Measurements from ENCODE around the gene ARV1.
"Not testable (repeated sequence)": the region's sequence is repeated elsewhere in the genome, so short reads cannot be mapped to it uniquely, and the experiment has no call there.

Gene ARV1

DNA sequence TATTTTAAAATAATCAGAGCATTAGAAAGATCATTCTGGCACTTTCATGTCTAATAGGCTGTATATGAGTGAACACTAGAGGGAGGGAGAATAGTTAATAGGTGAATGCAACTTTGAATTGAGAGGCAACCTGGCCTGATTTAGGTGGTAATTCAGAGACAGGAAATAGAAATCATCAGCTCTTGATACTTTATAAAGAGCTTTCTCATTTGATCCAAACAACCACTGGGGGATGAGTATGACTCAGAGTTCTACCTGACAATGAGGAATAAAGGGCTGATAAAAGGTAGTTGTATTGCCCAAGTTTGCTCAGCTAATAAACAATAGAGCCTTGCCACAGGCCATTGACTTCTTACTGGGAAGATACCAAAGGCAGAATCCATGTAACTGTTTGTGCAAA is 66.4 kb downstream of the ARV1 start:
- DNase-seq: no peak

DNA sequence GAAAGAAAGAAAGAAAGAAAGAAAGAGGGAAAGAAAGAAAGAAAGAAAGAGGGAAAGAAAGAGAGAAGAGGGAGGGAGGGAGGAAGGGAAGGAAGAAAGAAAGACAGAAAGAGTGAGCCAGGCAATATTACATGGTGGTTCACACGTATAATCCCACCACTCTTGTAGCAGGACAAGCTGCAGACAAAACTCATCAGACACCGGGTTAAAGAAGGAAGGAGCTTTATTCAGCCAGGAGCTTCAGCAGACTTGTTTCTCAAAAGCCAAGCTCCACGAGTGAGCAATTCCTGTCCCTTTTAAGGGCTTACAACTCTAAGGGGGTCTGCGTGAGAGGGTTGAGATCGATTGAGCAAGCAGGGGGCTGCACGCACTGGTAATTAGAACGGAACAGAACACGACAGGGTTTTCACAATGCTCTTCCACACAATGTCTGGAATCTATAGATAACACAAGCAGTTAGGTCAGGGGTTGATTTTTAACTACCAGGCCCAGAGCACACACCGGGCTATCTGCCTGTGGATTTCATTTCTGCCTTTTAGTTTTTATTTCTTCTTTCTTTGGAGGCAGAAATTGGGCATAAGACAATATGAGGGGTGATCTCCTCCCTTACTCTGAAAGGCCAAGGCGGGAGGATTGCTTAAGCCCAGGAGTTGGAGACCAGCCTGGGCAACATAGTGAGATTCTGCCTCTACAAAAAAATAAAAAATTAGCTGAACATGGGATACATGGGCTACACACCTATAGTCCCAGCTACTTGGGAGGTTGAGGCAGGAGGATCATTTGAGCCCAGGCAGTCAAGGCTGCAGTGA is 67.2 kb downstream of the ARV1 start:
- not testable (repeated sequence) for DNase-seq

DNA sequence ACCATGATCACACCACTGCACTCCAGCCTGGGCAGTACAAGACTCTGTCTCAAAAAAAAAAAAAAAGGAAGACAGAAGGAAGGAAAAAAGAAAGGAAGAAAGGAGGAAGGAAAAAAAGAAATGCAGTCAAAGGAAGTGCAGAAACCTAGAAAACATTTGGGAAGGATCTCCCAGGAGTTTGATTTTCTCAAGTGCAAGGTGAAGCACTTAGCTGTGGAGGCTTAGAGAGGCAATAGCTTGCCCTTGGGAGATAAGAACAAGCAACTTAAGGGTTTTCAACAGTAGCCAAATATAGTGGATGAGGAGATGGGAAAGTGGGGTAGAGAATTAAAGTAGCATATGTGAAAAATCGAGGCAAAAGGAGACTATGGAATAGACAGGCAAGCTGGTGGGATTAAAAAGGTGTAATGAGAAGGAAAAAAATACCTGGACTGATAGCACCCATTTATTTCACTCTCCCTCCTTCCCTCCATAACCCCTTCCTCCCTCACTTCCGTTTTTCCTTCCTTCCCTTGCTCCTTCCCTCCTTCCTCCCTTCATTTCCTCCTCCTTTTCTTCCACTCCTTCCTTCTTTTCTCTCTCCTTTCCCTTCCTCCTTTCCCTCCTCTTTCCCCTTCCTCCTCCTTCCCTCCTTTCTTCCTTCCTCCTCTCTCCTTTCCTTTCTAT is 68.0 kb downstream of the ARV1 start:
- DNase-seq: no peak

DNA sequence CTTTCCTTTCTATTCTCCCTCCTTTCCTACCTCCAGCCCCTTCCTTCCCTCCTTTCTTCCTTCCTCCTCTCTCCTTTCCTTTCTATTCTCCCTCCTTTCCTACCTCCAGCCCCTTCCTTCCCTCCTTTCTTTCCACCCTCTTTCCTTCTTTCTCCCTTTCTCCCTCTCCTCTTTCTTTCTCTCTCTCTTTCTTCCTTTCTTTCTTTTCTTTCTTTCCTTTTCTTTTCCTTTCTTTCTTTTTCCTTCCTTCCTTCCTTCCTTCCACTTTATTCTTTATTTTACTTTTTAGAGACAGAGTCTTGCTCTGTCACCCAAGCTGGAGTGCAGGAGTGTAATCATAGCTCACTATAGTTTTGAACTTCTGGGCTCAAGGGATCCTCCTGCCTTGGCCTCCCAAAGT is 68.6 kb downstream of the ARV1 start:
- DNase-seq: not testable (repeated sequence)

DNA sequence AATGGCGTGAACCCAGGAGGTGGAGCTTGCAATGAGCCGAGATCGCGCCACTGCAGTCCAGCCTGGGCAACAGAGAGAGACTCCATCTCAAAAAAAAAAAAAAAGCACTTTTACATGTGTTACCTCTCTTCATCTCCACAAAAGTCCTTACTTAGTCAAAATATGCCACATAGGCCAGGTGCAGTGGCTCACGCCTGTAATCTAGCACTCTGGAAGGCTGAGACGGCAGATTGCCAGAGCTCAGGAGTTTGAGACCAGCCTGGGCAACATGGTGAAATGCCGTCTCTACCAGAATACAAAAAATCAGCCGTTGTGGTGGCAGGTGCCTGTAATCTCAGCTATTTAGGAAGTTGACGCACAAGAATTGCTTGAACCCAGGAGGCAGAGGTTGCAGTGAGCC is 69.5 kb downstream of the ARV1 start:
- not testable (repeated sequence) for DNase-seq

DNA sequence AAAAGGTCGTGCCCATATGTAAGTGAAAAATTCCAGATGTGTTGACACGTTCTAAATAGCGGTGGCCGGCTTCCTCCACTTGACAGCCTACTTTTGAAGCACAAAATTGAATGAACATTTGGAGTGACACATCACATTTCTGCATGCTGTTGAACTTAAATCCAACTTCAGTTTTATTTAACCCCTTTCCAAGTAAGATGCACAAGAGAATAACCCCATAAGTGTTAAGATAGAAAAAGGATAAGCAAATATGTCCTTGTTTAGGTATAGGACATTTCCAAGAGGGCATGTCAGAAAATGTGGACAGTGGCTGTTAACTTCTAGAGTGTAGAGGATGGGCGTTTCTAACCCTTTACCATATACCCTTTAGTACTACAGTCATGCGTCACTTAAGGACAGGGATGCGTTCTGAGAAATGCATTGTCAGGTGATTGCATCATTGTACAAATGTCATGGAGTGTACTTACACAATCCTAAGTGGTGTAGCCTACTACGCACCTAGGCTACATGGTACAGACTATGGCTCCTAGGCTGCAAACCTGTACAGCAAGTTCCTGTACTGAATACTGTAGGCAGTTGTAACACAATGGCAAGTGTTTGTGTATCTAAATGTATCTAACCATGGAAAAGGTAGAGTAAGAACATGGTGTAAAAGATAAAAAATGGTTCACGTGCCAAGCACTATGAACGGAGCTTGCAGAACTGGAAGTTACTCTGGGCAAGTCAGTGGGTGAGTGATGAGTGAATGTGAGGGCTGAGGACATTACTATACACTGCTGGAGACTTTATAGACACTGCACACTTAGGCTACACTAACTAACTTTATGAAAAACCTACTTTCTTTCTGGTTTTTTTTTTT is 70.5 kb downstream of the ARV1 start:
- DNase-seq: no peak

Measured in fibroblast of skin of back (primary cell).